ENCODE results near the gene FBXO44. TPM values are rescaled to one million over a fixed set of nuclear protein-coding genes. Genes with fewer than 3 reads are reported as not detected.

The FBXO44 gene
- total RNA-seq, 1 experiment from 2014 or later, result 22.6 TPM

DNA sequence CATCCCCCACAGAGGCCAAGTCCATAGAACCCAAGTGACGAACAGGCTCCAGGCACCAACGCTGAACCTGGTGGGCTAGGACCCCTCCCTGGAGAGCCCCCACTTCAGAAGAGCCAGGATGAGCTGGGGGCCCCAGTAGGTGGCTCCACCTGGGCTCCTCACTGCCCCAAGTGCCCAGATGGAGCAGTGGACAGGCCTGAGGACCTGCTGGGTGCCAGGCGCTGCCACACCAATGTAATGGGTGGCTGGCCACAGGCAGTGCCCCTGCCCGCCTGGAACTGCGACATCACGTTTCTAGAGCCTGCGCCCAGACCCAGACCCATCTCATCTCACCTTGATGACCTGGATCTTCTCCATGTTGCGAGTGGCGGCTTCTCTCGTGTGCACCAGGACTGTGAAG, 20.6 kb downstream of the FBXO44 start:
- no peaks in the 10 kb centered on the region for H3K27me3 Mint-ChIP-seq (ENCODE audit: insufficient read depth, unreplicated experiment)
- H3K9me3 Mint-ChIP-seq (ENCODE audit: unreplicated experiment), result no peaks in the 10 kb centered on the region
- intact Hi-C loops (cut with micrococcal nuclease; ENCODE audit: unreplicated experiment), result no loop called here
- H3K36me3 ChIP-seq (ENCODE audit: control insufficient read depth, insufficient read depth, low read length), result peaks cover 1% of the 10 kb centered on the region; the same call in 1 of the 2 replicates
- no peaks in the 10 kb centered on the region for H3K27me3 ChIP-seq (replicated peaks; ENCODE audit: control insufficient read depth, insufficient read depth, low read length)
- H3K9me3 ChIP-seq, result no peaks in the 10 kb centered on the region
- POLR2A ChIA-PET, result no interaction called here
- BruUV-seq (replicated peaks), result no TSS peak
- peaks cover 18% of the 10 kb centered on the region for H3K4me1 ChIP-seq
- H3K27ac Mint-ChIP-seq (ENCODE audit: unreplicated experiment), result no peak overlapping the region
- no peak overlapping the region for H3K4me3 ChIP-seq (ENCODE audit: low read depth, low read length)
- no peak overlapping the region for H3K4me3 Mint-ChIP-seq (ENCODE audit: unreplicated experiment)
- CTCF ChIA-PET, result interaction anchor here (0.6 kb wide), 1 partner anchor 10 kb away, joined by 5 read pairs; no protein-coding TSS in a partner anchor
- H3K4me1 Mint-ChIP-seq (ENCODE audit: low read depth, unreplicated experiment), result no peaks in the 10 kb centered on the region
- H3K36me3 Mint-ChIP-seq (ENCODE audit: insufficient read depth, unreplicated experiment), result peaks cover 15% of the 10 kb centered on the region
- no peak for DNase-seq
- TF ChIP-seq, protein P1, sequence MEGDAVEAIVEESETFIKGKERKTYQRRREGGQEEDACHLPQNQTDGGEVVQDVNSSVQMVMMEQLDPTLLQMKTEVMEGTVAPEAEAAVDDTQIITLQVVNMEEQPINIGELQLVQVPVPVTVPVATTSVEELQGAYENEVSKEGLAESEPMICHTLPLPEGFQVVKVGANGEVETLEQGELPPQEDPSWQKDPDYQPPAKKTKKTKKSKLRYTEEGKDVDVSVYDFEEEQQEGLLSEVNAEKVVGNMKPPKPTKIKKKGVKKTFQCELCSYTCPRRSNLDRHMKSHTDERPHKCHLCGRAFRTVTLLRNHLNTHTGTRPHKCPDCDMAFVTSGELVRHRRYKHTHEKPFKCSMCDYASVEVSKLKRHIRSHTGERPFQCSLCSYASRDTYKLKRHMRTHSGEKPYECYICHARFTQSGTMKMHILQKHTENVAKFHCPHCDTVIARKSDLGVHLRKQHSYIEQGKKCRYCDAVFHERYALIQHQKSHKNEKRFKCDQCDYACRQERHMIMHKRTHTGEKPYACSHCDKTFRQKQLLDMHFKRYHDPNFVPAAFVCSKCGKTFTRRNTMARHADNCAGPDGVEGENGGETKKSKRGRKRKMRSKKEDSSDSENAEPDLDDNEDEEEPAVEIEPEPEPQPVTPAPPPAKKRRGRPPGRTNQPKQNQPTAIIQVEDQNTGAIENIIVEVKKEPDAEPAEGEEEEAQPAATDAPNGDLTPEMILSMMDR (IDR thresholded peaks at IDR 0.05; ENCODE audit: insufficient read depth in 1 of 2, low read depth in 1 of 2, low read length in 1 of 2, severe bottlenecking in 1 of 2, unreplicated experiment in 1 of 2), result no peak

DNA sequence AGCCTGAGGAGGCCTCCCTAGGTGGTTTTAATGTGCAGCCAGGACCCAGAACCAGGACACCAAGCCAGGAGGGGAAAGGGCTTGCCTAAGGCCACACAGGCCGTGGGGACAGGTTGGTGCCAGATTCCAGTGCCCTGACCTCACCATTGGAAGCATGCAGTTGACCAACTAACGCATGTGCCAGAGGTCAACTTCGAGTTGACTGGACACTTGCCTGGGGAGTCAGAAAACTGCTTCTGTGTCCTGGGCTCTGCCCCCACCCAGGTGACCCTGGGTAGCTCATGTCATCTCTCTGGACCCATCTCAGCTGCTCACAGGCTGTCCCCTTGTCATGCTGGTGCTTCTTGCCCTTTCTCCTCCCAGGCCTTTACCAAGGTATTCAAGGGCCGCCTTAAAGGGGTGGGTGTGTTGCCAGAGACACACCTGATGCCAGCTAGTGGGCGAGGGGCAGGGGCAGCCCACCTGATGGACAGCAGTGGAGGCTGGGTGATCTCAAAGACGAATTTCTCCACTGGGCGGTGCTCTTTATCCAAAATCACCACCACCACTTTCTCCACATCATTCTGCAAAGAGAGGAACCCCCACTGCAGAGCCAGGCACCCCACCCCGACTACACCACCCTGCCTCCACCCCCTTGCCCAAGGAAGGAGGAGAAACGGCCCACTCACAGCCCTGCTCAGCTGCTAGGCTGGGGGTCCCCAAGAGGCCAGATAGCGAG, 21.9 kb downstream of the FBXO44 start:
- DNase-seq, result no peak
- Mint-ChIP-seq H3K27ac (ENCODE audit: unreplicated experiment) (no peak overlapping the region), H3K27me3 (ENCODE audit: insufficient read depth, unreplicated experiment) (no peaks in the 10 kb centered on the region), H3K4me3 (ENCODE audit: unreplicated experiment) (no peak overlapping the region), H3K9me3 (ENCODE audit: unreplicated experiment) (no peaks in the 10 kb centered on the region), H3K36me3 (ENCODE audit: insufficient read depth, unreplicated experiment) (peaks cover 19% of the 10 kb centered on the region), H3K4me1 (ENCODE audit: low read depth, unreplicated experiment) (no peaks in the 10 kb centered on the region)
- H3K9me3 ChIP-seq, result no peaks in the 10 kb centered on the region
- ChIA-PET CTCF (interaction anchor here (0.6 kb wide), 1 partner anchor 638 kb away, joined by 5 read pairs; no protein-coding TSS in a partner anchor), POLR2A (no interaction called here)
- TF ChIP-seq, protein P1 (IDR thresholded peaks at IDR 0.05; ENCODE audit: insufficient read depth in 1 of 2, low read depth in 1 of 2, low read length in 1 of 2, severe bottlenecking in 1 of 2, unreplicated experiment in 1 of 2), result no peak
- no peak overlapping the region for H3K4me3 ChIP-seq (ENCODE audit: low read depth, low read length)
- H3K36me3 ChIP-seq (ENCODE audit: control insufficient read depth, insufficient read depth, low read length), result peaks cover 1% of the 10 kb centered on the region; the same call in 1 of the 2 replicates
- no peaks in the 10 kb centered on the region for H3K27me3 ChIP-seq (replicated peaks; ENCODE audit: control insufficient read depth, insufficient read depth, low read length)
- no TSS peak for BruUV-seq (replicated peaks)
- H3K4me1 ChIP-seq, result peaks cover 10% of the 10 kb centered on the region
- intact Hi-C loops (cut with micrococcal nuclease; ENCODE audit: unreplicated experiment), result no loop called here

DNA sequence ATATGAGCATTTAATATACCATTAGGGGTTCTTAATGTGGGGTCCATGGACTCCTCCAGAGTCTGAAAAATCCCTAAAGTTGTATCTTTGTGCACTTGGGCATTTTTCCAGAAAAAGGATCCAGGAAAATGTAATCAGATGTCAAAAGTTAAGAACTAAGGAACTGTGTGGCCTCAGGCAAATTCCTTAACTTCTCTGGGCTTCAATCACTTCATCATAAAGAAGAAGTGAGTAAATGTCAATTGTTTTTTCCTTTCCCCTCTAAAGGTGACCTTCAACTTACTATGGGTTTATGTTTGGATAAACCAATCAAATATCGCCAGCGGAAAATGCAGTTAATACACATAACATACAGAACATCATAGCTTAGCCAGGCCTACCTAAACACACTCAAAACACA, 23.8 kb downstream of the FBXO44 start:
- TF ChIP-seq, protein P1 (IDR thresholded peaks at IDR 0.05; ENCODE audit: insufficient read depth in 1 of 2, low read depth in 1 of 2, low read length in 1 of 2, severe bottlenecking in 1 of 2, unreplicated experiment in 1 of 2), result no peak
- H3K36me3 Mint-ChIP-seq (ENCODE audit: insufficient read depth, unreplicated experiment), result peaks cover 22% of the 10 kb centered on the region

More for the DNA sequence above, 23.8 kb downstream of the FBXO44 start:
- DNase-seq, result no peak
- Mint-ChIP-seq H3K27ac (ENCODE audit: unreplicated experiment) (no peak overlapping the region), H3K27me3 (ENCODE audit: insufficient read depth, unreplicated experiment) (no peaks in the 10 kb centered on the region), H3K4me1 (ENCODE audit: low read depth, unreplicated experiment) (no peaks in the 10 kb centered on the region), H3K9me3 (ENCODE audit: unreplicated experiment) (no peaks in the 10 kb centered on the region), H3K4me3 (ENCODE audit: unreplicated experiment) (no peak overlapping the region)
- Histone ChIP-seq H3K27me3 (replicated peaks; ENCODE audit: control insufficient read depth, insufficient read depth, low read length) (peaks cover 1% of the 10 kb centered on the region; the same call in 1 of the 2 replicates), H3K36me3 (ENCODE audit: control insufficient read depth, insufficient read depth, low read length) (peaks cover 1% of the 10 kb centered on the region; the same call in 1 of the 2 replicates), H3K9me3 (no peaks in the 10 kb centered on the region), H3K4me1 (no peaks in the 10 kb centered on the region), H3K4me3 (ENCODE audit: low read depth, low read length) (no peak overlapping the region)
- POLR2A ChIA-PET, result no interaction called here
- no TSS peak for BruUV-seq (replicated peaks)
- CTCF ChIA-PET, result no interaction called here
- intact Hi-C loops (cut with micrococcal nuclease; ENCODE audit: unreplicated experiment), result no loop called here
